GM12875 (cell line): ENCODE measurements around the gene MEN1.

ENCODE experiments used
- H3K4me3 ChIP-seq: one replicate; pipeline ENCODE4 v1.5.1; 2011; ENCODE audit warnings: low read depth, low read length, control low read depth
- TF ChIP-seq, protein P1 (sequence below): IDR thresholded peaks from 2 replicates; pipeline ENCODE4 v1.5.1; 2011; ENCODE audit warnings: low read depth, mild to moderate bottlenecking, control low read depth, inconsistent platforms, low read length, moderate library complexity, borderline replicate concordance; ENCODE audit not compliant: insufficient read depth

MEN1 gene

DNA sequence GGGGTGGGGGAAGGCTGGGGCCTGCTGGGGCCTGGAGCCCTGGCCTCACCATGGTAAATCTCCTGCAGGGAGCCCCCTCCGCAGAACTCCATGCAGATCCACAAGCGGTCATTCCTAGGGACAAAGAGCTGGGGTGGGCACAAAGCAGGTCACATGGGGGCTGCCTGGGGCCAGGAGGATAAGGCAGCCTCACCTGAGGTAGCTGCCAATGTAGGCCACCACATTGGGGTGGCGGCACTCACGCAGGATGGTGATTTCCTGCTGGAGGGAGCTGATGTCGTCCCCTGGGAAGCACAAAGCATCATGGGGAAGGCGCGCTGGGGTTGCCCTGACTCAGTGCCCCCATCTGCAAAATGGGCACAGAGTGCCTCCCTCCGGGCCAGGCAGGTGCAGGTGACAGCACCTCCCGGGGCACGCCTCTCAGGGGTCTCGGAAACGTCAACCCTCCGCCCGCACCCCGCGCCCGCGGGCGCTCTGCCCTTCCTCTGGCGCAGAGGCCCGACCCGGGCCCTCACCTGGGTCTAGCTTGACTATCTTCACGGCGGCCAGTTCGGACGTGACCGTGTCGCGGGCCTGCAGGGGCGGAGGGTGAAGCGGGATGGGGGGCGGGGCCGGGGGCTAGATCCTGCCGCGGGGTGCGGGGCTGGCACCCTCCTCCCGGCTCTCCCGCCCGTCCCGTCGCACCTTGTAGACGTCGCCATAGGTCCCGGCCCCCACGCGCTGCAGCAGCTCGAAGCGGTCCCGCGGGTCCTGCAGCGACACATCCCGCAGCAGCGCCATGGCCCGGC is 7.8 kb downstream of the MEN1 start:
- H3K4me3 ChIP-seq = peak overlapping the region; percentile 63
- TF ChIP-seq, protein P1, sequence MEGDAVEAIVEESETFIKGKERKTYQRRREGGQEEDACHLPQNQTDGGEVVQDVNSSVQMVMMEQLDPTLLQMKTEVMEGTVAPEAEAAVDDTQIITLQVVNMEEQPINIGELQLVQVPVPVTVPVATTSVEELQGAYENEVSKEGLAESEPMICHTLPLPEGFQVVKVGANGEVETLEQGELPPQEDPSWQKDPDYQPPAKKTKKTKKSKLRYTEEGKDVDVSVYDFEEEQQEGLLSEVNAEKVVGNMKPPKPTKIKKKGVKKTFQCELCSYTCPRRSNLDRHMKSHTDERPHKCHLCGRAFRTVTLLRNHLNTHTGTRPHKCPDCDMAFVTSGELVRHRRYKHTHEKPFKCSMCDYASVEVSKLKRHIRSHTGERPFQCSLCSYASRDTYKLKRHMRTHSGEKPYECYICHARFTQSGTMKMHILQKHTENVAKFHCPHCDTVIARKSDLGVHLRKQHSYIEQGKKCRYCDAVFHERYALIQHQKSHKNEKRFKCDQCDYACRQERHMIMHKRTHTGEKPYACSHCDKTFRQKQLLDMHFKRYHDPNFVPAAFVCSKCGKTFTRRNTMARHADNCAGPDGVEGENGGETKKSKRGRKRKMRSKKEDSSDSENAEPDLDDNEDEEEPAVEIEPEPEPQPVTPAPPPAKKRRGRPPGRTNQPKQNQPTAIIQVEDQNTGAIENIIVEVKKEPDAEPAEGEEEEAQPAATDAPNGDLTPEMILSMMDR = no peak

DNA sequence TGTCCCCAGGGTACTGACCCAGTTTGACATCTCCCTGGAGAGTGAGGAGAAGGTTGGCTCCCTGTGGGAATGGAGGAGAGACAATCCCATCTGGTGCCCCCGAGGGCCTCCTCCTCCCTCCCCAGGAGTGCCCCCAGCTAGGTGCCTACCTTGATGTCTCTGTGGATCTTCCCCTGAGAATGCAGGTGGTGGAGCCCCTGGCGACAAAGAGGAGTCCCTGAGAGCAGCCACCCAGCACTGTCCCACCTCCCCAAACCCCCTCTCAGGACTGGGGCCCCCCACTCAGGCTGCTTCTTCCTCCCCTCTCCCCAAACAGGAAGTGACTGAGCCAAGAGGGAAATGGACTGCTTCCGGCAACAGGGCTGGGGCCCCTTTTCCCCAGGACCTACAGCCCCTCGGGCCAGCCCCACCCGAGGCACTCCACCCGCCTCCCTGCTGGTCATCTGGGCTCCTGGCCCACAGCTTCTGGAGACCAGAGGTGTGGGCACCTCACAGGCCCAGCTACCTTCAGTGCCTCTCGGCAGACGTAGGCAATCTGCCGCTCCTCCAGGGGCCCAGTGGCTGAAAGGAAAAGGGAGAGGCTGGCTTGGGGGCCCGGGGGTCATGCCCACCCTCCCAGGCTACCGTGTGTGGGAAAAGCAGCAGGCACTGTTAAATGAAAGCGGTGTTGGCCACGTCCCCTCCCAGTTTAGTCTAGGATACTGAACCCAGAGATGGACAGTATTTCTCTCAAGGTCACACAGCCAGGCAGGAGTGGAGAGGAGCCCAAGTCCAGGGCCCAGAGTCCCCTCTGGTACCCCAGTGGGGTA is 8.6 kb downstream of the MEN1 start:
- TF ChIP-seq, protein P1 = no peak

DNA sequence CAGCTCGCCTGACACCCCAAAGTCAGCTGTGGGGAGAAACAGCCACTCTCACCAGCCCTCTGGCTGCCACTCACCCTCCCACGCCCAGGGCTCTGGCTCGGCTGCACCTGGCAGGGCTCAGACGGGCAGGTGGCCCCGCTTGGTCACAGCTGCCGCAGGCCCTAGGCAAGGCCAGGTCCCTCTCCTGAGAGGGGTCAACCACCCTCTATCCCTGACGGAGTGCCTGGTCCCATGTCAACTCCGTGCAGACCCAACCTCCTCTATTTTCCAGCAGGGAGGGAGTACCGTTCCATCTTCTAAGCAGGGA is 9.2 kb downstream of the MEN1 start:
- TF ChIP-seq, protein P1 = no peak
- H3K4me3 ChIP-seq = peak overlapping the region; percentile 26

More for the DNA sequence above, 8.6 kb downstream of the MEN1 start:
- peak overlapping the region; percentile 63 for H3K4me3 ChIP-seq

DNA sequence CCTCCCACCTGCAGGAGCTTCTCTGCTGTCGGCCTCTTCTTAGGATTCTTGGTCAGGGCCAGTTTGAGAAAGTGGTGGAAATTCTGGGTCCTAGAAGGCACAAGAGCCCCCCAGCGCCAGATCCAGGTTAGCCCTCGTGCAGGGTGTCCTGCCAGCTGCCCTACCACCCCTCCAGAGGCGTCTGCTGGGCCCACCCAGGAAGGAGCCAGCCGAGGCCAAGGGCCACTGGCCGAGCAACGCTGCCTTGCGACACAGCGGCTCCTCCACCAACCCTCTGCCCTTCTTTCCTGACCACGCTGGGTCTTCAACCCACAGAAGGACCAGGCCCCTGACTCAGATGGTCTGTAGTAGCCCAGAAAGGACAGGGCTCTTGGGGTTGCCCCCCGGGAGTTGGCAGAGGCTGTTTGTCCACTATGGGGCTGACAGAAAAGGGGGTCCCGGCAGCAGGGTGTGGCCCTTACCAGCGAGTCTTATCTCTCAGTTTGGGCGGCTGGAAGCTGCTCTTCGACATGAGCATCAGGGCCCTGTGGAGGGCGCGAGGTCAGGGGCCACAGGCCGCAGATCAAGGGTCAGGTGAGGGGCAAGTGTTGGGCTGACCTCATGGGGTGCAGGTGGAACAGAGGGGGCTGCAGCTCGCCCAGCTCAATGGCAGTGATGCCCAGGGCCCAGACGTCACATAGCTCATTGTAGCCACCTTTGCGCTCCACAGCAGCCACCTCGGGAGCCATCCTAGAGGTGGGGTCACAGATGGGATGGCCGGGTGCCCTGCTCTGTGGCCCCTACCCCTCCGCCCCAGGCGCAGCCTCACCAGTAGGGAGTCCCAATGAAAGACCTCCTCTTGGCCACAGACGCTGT is 9.8 kb downstream of the MEN1 start:
- peak overlapping the region; percentile 26 for H3K4me3 ChIP-seq
- TF ChIP-seq, protein P1 = no peak

DNA sequence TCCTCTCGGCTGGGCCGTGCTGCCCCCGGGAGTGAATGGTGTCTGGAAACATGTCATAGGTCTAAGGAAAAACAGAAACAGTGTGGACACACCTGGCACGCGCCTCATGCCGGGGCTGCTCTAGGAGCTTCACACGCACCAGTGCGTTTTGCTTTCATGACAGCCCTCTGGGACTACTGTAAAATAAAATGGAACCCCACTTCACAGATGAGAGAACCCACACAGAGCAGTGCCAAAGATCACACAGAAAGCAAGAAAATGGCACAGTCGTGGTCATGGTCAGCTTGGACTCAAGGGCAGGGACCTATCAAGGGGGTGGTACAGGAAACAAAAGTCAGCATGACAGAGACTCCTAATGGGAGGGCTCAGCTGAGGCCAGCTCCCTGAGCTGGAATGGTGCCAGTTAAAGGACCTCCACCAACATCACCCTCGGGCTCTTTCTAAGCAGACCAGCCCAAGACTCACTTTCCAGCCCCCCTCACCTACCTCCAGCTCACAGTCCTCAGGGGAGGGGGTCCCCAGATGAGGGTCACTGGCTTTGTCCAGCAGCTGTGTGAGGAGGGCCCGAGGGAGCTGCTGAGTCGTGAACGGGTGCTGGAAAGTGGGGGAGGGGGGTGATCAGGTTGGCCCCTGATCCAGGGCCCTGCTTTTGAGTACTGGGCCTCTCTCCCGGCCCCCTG is 10.6 kb downstream of the MEN1 start:
- TF ChIP-seq, protein P1 = no peak
- H3K4me3 ChIP-seq = no peak overlapping the region

DNA sequence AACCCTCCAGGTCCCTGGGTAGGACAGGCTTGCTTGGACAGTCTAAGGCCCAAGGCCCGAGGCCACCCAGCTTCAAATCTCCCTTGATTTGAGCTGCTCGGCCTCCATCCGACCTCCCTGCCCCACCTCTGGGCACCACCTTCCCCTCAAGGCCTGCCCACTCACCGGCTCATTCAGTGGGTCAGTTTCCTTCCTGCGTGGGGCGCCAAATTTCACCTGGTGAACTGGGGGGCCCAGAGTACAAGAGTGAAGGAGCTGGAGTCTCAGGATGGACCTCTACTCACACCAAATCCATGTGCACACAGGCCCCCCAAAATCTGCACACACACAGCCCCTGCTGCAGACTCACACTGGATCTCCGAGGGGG is 11.1 kb downstream of the MEN1 start:
- TF ChIP-seq, protein P1 = no peak
- no peak overlapping the region for H3K4me3 ChIP-seq
